ENCODE data around the gene RRAS2.

RRAS2 gene

GRCh38 chr11:14322510-14322909 lies 36.5 kb downstream of the RRAS2 start:
- no peak for DNase-seq (ENCODE audit: low read depth, low spot score)
- peaks cover 2% of the 10 kb centered on the region; the same call in 1 of the 2 replicates for H3K4me1 ChIP-seq (ENCODE audit: control insufficient read depth, insufficient read depth, low read length)
- no peaks in the 10 kb centered on the region for H3K9me3 ChIP-seq (ENCODE audit: control insufficient read depth, insufficient read depth, low read length)
- H3K27ac ChIP-seq (ENCODE audit: low read length), result no peak overlapping the region
- no peak overlapping the region for H3K4me3 ChIP-seq (ENCODE audit: low read length)
- WGBS (ENCODE audit: insufficient coverage, insufficient read length), result 100% methylated on average over 1 of the region's 2 CpGs
- no peaks in the 10 kb centered on the region for H3K27me3 ChIP-seq (ENCODE audit: control insufficient read depth, insufficient read depth, low read length)
- no peaks in the 10 kb centered on the region for H3K36me3 ChIP-seq (ENCODE audit: control insufficient read depth, insufficient read depth, low read length)

- Histone ChIP-seq H3K9me3 (ENCODE audit: control insufficient read depth, insufficient read depth, low read length) (no peaks in the 10 kb centered on the region), H3K27ac (ENCODE audit: low read length) (no peak overlapping the region), H3K4me3 (ENCODE audit: low read length) (no peak overlapping the region), H3K4me1 (ENCODE audit: control insufficient read depth, insufficient read depth, low read length) (peaks cover 2% of the 10 kb centered on the region; the same call in 1 of the 2 replicates), H3K36me3 (ENCODE audit: control insufficient read depth, insufficient read depth, low read length) (no peaks in the 10 kb centered on the region), H3K27me3 (ENCODE audit: control insufficient read depth, insufficient read depth, low read length) (no peaks in the 10 kb centered on the region)
- WGBS (ENCODE audit: insufficient coverage, insufficient read length), result no CpG with 5 or more reads among the region's 3 CpGs
- DNase-seq (ENCODE audit: low read depth, low spot score), result no peak
Measured at GRCh38 chr11:14320020-14320419, 39.0 kb downstream of the RRAS2 start.

GRCh38 chr11:14318581-14318981 lies 40.4 kb downstream of the RRAS2 start:
- H3K4me1 ChIP-seq (ENCODE audit: control insufficient read depth, insufficient read depth, low read length), result 0 out of 2 replicates have a peak, but pooled peaks cover 1% of the 10 kb centered on the region
- WGBS (ENCODE audit: insufficient coverage, insufficient read length), result no CpG with 5 or more reads among the region's 1 CpG
- no peaks in the 10 kb centered on the region for H3K27me3 ChIP-seq (ENCODE audit: control insufficient read depth, insufficient read depth, low read length)
- H3K4me3 ChIP-seq (ENCODE audit: low read length), result no peak overlapping the region
- H3K36me3 ChIP-seq (ENCODE audit: control insufficient read depth, insufficient read depth, low read length), result no peaks in the 10 kb centered on the region
- H3K27ac ChIP-seq (ENCODE audit: low read length), result no peak overlapping the region
- no peak for DNase-seq (ENCODE audit: low read depth, low spot score)
- H3K9me3 ChIP-seq (ENCODE audit: control insufficient read depth, insufficient read depth, low read length), result no peaks in the 10 kb centered on the region

GRCh38 chr11:14317659-14318325 lies 41.2 kb downstream of the RRAS2 start:
- Histone ChIP-seq H3K4me3 (ENCODE audit: low read length) (no peak overlapping the region), H3K36me3 (ENCODE audit: control insufficient read depth, insufficient read depth, low read length) (no peaks in the 10 kb centered on the region), H3K27me3 (ENCODE audit: control insufficient read depth, insufficient read depth, low read length) (no peaks in the 10 kb centered on the region), H3K4me1 (ENCODE audit: control insufficient read depth, insufficient read depth, low read length) (0 out of 2 replicates have a peak, but pooled peaks cover 3% of the 10 kb centered on the region), H3K9me3 (ENCODE audit: control insufficient read depth, insufficient read depth, low read length) (no peaks in the 10 kb centered on the region), H3K27ac (ENCODE audit: low read length) (no peak overlapping the region)
- no peak for DNase-seq (ENCODE audit: low read depth, low spot score)
- WGBS (ENCODE audit: insufficient coverage, insufficient read length), result no CpG with 5 or more reads among the region's 7 CpGs

GRCh38 chr11:14315130-14315529 lies 43.9 kb downstream of the RRAS2 start:
- H3K9me3 ChIP-seq (ENCODE audit: control insufficient read depth, insufficient read depth, low read length), result no peaks in the 10 kb centered on the region
- H3K27ac ChIP-seq (ENCODE audit: low read length), result no peak overlapping the region
- H3K36me3 ChIP-seq (ENCODE audit: control insufficient read depth, insufficient read depth, low read length), result no peaks in the 10 kb centered on the region
- no peak for DNase-seq (ENCODE audit: low read depth, low spot score)
- H3K27me3 ChIP-seq (ENCODE audit: control insufficient read depth, insufficient read depth, low read length), result no peaks in the 10 kb centered on the region
- peaks cover 4% of the 10 kb centered on the region for H3K4me1 ChIP-seq (ENCODE audit: control insufficient read depth, insufficient read depth, low read length)
- WGBS (ENCODE audit: insufficient coverage, insufficient read length), result no CpG with 5 or more reads among the region's 2 CpGs
- H3K4me3 ChIP-seq (ENCODE audit: low read length), result no peak overlapping the region

GRCh38 chr11:14314127-14314526 lies 44.9 kb downstream of the RRAS2 start:
- 100% methylated on average over 1 of the region's 2 CpGs for WGBS (ENCODE audit: insufficient coverage, insufficient read length)
- no peaks in the 10 kb centered on the region for H3K36me3 ChIP-seq (ENCODE audit: control insufficient read depth, insufficient read depth, low read length)
- H3K27ac ChIP-seq (ENCODE audit: low read length), result no peak overlapping the region
- peaks cover 9% of the 10 kb centered on the region for H3K4me1 ChIP-seq (ENCODE audit: control insufficient read depth, insufficient read depth, low read length)
- no peak overlapping the region for H3K4me3 ChIP-seq (ENCODE audit: low read length)
- no peak for DNase-seq (ENCODE audit: low read depth, low spot score)
- no peaks in the 10 kb centered on the region for H3K9me3 ChIP-seq (ENCODE audit: control insufficient read depth, insufficient read depth, low read length)
- H3K27me3 ChIP-seq (ENCODE audit: control insufficient read depth, insufficient read depth, low read length), result no peaks in the 10 kb centered on the region

- H3K4me3 ChIP-seq (ENCODE audit: low read length), result no peak overlapping the region
- H3K27ac ChIP-seq (ENCODE audit: low read length), result no peak overlapping the region
- DNase-seq (ENCODE audit: low read depth, low spot score), result no peak
- no peaks in the 10 kb centered on the region for H3K27me3 ChIP-seq (ENCODE audit: control insufficient read depth, insufficient read depth, low read length)
- H3K9me3 ChIP-seq (ENCODE audit: control insufficient read depth, insufficient read depth, low read length), result no peaks in the 10 kb centered on the region
- no CpG with 5 or more reads among the region's 4 CpGs for WGBS (ENCODE audit: insufficient coverage, insufficient read length)
- H3K4me1 ChIP-seq (ENCODE audit: control insufficient read depth, insufficient read depth, low read length), result peaks cover 9% of the 10 kb centered on the region
- no peaks in the 10 kb centered on the region for H3K36me3 ChIP-seq (ENCODE audit: control insufficient read depth, insufficient read depth, low read length)
Measured at GRCh38 chr11:14312736-14313438, 46.1 kb downstream of the RRAS2 start.

- WGBS (ENCODE audit: insufficient coverage, insufficient read length), result no CpG with 5 or more reads among the region's 1 CpG
- peaks cover 9% of the 10 kb centered on the region for H3K4me1 ChIP-seq (ENCODE audit: control insufficient read depth, insufficient read depth, low read length)
Measured at GRCh38 chr11:14310679-14311078, 48.3 kb downstream of the RRAS2 start.

GRCh38 chr11:14309425-14310192 lies 49.4 kb downstream of the RRAS2 start:
- Histone ChIP-seq H3K27me3 (ENCODE audit: control insufficient read depth, insufficient read depth, low read length) (no peaks in the 10 kb centered on the region), H3K36me3 (ENCODE audit: control insufficient read depth, insufficient read depth, low read length) (no peaks in the 10 kb centered on the region), H3K4me3 (ENCODE audit: low read length) (no peak overlapping the region), H3K27ac (ENCODE audit: low read length) (no peak overlapping the region), H3K9me3 (ENCODE audit: control insufficient read depth, insufficient read depth, low read length) (no peaks in the 10 kb centered on the region), H3K4me1 (ENCODE audit: control insufficient read depth, insufficient read depth, low read length) (peaks cover 8% of the 10 kb centered on the region)
- no peak for DNase-seq (ENCODE audit: low read depth, low spot score)
- WGBS (ENCODE audit: insufficient coverage, insufficient read length), result no CpG with 5 or more reads among the region's 4 CpGs

More at GRCh38 chr11:14310679-14311078, 48.3 kb downstream of the RRAS2 start:
- H3K27ac ChIP-seq (ENCODE audit: low read length), result no peak overlapping the region
- DNase-seq (ENCODE audit: low read depth, low spot score), result no peak
- no peak overlapping the region for H3K4me3 ChIP-seq (ENCODE audit: low read length)
- H3K9me3 ChIP-seq (ENCODE audit: control insufficient read depth, insufficient read depth, low read length), result no peaks in the 10 kb centered on the region
- H3K36me3 ChIP-seq (ENCODE audit: control insufficient read depth, insufficient read depth, low read length), result no peaks in the 10 kb centered on the region
- no peaks in the 10 kb centered on the region for H3K27me3 ChIP-seq (ENCODE audit: control insufficient read depth, insufficient read depth, low read length)

GRCh38 chr11:14308897-14309387 lies 50.0 kb downstream of the RRAS2 start:
- WGBS (ENCODE audit: insufficient coverage, insufficient read length), result 100% methylated on average over 1 of the region's 1 CpG
- no peak overlapping the region for H3K4me3 ChIP-seq (ENCODE audit: low read length)
- no peaks in the 10 kb centered on the region for H3K9me3 ChIP-seq (ENCODE audit: control insufficient read depth, insufficient read depth, low read length)
- no peak for DNase-seq (ENCODE audit: low read depth, low spot score)
- no peaks in the 10 kb centered on the region for H3K36me3 ChIP-seq (ENCODE audit: control insufficient read depth, insufficient read depth, low read length)
- no peak overlapping the region for H3K27ac ChIP-seq (ENCODE audit: low read length)
- H3K27me3 ChIP-seq (ENCODE audit: control insufficient read depth, insufficient read depth, low read length), result no peaks in the 10 kb centered on the region
- peaks cover 8% of the 10 kb centered on the region for H3K4me1 ChIP-seq (ENCODE audit: control insufficient read depth, insufficient read depth, low read length)
